Prostate gland (tissue), 2 donors: ENCODE measurements around the gene PRX.

ENCODE experiments used
- POLR2A ChIP-seq: fragments of 450-650 bp; IDR thresholded peaks from one replicate; pipeline ENCODE4 v1.6.1; 2016; ENCODE audit warnings: antibody characterized with exemption, mild to moderate bottlenecking
- POLR2AphosphoS5 ChIP-seq: sonication (generic); formaldehyde crosslinking; IDR thresholded peaks from one replicate; pipeline ENCODE4 v1.6.1; 2017; ENCODE audit warnings: antibody characterized with exemption
- TF ChIP-seq, protein P1 (sequence below), 4 experiments: fragments of 200-600 bp in 2 of 4; fragments of 450-650 bp in 2 of 4; sonication (generic) in 2 of 4; IDR thresholded peaks; 1 replicate in 3 of 4; 2 replicates in 1 of 4; pipeline ENCODE4 v1.5.1; 2016 to 2019; ENCODE audit warnings: antibody characterized with exemption in 4 of 4, mild to moderate bottlenecking in 2 of 4, moderate library complexity in 2 of 4

DNA sequence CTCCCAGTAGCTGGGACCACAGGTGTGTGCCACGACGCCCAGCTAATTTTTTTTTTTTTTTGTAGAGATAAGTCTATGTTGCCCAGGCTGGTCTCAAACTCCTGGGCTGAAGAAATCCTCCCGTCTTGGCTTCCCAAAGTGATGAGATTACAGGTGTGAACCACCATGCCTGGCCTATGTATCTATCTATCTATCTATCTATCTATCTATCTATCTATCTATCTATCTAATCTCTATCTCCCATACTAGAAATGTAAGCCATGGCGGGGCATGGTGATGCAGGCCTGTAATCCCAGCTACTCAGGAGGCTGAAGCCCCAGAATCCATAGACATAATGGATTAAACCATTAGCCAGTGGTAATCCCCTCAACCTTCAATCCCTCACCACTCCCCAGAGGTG is 37.5 kb upstream of the PRX start:
- TF ChIP-seq, protein P1, sequence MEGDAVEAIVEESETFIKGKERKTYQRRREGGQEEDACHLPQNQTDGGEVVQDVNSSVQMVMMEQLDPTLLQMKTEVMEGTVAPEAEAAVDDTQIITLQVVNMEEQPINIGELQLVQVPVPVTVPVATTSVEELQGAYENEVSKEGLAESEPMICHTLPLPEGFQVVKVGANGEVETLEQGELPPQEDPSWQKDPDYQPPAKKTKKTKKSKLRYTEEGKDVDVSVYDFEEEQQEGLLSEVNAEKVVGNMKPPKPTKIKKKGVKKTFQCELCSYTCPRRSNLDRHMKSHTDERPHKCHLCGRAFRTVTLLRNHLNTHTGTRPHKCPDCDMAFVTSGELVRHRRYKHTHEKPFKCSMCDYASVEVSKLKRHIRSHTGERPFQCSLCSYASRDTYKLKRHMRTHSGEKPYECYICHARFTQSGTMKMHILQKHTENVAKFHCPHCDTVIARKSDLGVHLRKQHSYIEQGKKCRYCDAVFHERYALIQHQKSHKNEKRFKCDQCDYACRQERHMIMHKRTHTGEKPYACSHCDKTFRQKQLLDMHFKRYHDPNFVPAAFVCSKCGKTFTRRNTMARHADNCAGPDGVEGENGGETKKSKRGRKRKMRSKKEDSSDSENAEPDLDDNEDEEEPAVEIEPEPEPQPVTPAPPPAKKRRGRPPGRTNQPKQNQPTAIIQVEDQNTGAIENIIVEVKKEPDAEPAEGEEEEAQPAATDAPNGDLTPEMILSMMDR (IDR thresholded peaks at IDR 0.05), result no peak
- no peak for TF ChIP-seq POLR2AphosphoS5
- no peak for TF ChIP-seq POLR2A
